CD4-positive, alpha-beta T cell (primary cell): ENCODE results near the gene GDF7. TPM values are rescaled to one million over a fixed set of nuclear protein-coding genes. Genes with fewer than 3 reads are reported as not detected.

Experiments
- ATAC-seq: fragments of 200-7000 bp; cut with Tn5 transposase; one replicate; pipeline ENCODE4 v1.10.0; 2022; ENCODE audit warnings: mild to moderate bottlenecking; ENCODE audit not compliant: poor library complexity
- CTCF ChIA-PET: fragments of 350-600 bp; sonication (Branson Sonifier 250); formaldehyde crosslinking; loops from one replicate; lab custom pipeline; 2021; ENCODE audit warnings: antibody characterized with exemption, inconsistent platforms; lab: Charles Lee
- POLR2A ChIA-PET: fragments of 350-600 bp; sonication (Branson Sonifier 250); formaldehyde crosslinking; loops from one replicate; lab custom pipeline; 2021; ENCODE audit warnings: antibody characterized with exemption, inconsistent platforms; lab: Charles Lee
- DNase-seq, 14 experiments: peaks; one replicate each; pipeline ENCODE4 v3.0.0-alpha.2; 2013 to 2020; ENCODE audit warnings: mixed read lengths in 2 of 14
- H3K27ac ChIP-seq, 2 donors: one replicate each; pipeline versions ENCODE4 v1.5.1 to v1.7.0; 2013; ENCODE audit warnings: low read length in 2 of 2, low read depth in 1 of 2, mild to moderate bottlenecking in 1 of 2
- H3K27me3 ChIP-seq, 2 experiments: 1 replicate in 1 of 2; 2 replicates in 1 of 2; pipeline versions ENCODE4 v1.6.1 to v1.7.0; 2013; ENCODE audit warnings: low read length in 2 of 2, control low read depth in 1 of 2, mild to moderate bottlenecking in 1 of 2, moderate library complexity in 1 of 2; ENCODE audit not compliant: insufficient read depth in 2 of 2, control insufficient read depth in 1 of 2
- H3K36me3 ChIP-seq: one replicate; pipeline ENCODE4 v1.6.1; 2013; ENCODE audit warnings: low read length, control low read depth; ENCODE audit not compliant: insufficient read depth
- H3K4me1 ChIP-seq: one replicate; pipeline ENCODE4 v1.6.1; 2013; ENCODE audit warnings: low read length, control low read depth; ENCODE audit not compliant: insufficient read depth
- H3K4me3 ChIP-seq: one replicate; pipeline ENCODE4 v1.5.1; 2013; ENCODE audit warnings: mild to moderate bottlenecking, low read length, moderate library complexity
- H3K9me3 ChIP-seq, 2 experiments: 1 replicate in 1 of 2; 2 replicates in 1 of 2; pipeline versions ENCODE4 v1.6.1 to v1.7.0; 2013; ENCODE audit warnings: low read length in 2 of 2, mild to moderate bottlenecking in 2 of 2, control low read depth in 1 of 2, moderate library complexity in 1 of 2; ENCODE audit not compliant: control insufficient read depth in 1 of 2, insufficient read depth in 1 of 2
- H3K27ac Mint-ChIP-seq: one replicate; pipeline ENCODE4 v1.8.0; 2020; ENCODE audit warnings: mixed read lengths
- H3K27me3 Mint-ChIP-seq: one replicate; pipeline ENCODE4 v1.8.0; 2021; ENCODE audit warnings: mixed read lengths
- H3K36me3 Mint-ChIP-seq: one replicate; pipeline ENCODE4 v1.8.0; 2021; ENCODE audit warnings: low read depth, mixed read lengths
- H3K4me1 Mint-ChIP-seq: one replicate; pipeline ENCODE4 v1.8.0; 2021; ENCODE audit warnings: low read depth, mixed read lengths
- H3K4me3 Mint-ChIP-seq: one replicate; pipeline ENCODE4 v1.8.0; 2020; ENCODE audit warnings: mild to moderate bottlenecking, mixed read lengths
- H3K9me3 Mint-ChIP-seq: one replicate; pipeline ENCODE4 v1.8.0; 2020; ENCODE audit warnings: mixed read lengths
- intact Hi-C, 2 experiments: fragments of 100-400 bp; cut with DNase I in 1 of 2; cut with micrococcal nuclease in 1 of 2; formaldehyde crosslinking; loops; one replicate each; pipeline versions ENCODE4 v1.15.1 to v1.9.0; 2023 to 2025; cut with DNase I, micrococcal nuclease
- total RNA-seq, 174 experiments: library from RNA in 2 of 174; stranded (reverse) in 2 of 174; gene quantifications; one replicate each; pipeline ENCODE4 v1.2.3 and lab custom pipeline; 2021 to 2026
- TF ChIP-seq, protein P1 (sequence below): fragments of 200-600 bp; IDR thresholded peaks from one replicate; pipeline ENCODE4 v1.8.0; 2022; ENCODE audit warnings: antibody characterized with exemption, mild to moderate bottlenecking

The GDF7 gene
- total RNA-seq, 2 experiments from 2014 or later, result 0.05 to 0.14 TPM

DNA sequence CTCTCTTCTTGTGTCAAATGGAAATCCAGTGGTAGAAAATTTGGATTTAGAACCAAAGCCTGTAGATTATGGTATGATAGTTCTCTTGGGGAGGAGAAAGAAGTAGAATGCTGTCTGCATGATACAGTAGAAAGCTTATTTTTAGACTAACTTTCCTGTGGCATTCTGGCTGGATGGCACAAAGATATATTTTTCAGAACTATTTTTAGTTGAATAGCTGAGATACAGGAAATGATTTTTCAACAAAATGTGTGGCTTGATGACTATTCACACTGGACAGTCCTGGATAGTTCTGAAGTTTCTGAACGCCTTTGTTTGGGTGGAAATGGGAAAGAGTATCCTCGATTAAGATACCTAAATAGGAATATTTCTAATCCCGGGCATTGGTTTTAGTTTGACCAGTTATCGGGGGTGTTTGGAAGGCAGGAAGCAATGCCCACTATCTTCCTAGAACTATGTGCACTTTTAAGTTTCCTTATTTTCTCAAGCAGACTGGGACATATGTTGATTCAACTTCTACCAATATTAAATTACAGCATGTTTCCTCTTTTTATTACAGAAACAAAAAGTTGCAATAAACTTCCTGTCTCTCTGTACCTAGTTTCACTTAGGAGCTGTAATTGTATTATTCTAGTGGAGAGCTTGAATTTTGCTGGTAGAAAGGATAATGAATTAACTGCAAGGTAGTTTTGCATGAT, 32.1 kb downstream of the GDF7 start:
- no peak overlapping the region for H3K27ac ChIP-seq
- no peaks in the 10 kb centered on the region for H3K9me3 Mint-ChIP-seq
- no peak overlapping the region for H3K4me3 Mint-ChIP-seq
- H3K27me3 Mint-ChIP-seq, result no peaks in the 10 kb centered on the region
- H3K27ac Mint-ChIP-seq, result no peak overlapping the region
- H3K36me3 Mint-ChIP-seq, result peaks cover 49% of the 10 kb centered on the region
- no peak for DNase-seq
- peaks cover 29% of the 10 kb centered on the region for H3K36me3 ChIP-seq
- no peaks in the 10 kb centered on the region for H3K9me3 ChIP-seq
- H3K27me3 ChIP-seq, result no peaks in the 10 kb centered on the region
- H3K4me1 Mint-ChIP-seq, result no peaks in the 10 kb centered on the region
- TF ChIP-seq, protein P1, sequence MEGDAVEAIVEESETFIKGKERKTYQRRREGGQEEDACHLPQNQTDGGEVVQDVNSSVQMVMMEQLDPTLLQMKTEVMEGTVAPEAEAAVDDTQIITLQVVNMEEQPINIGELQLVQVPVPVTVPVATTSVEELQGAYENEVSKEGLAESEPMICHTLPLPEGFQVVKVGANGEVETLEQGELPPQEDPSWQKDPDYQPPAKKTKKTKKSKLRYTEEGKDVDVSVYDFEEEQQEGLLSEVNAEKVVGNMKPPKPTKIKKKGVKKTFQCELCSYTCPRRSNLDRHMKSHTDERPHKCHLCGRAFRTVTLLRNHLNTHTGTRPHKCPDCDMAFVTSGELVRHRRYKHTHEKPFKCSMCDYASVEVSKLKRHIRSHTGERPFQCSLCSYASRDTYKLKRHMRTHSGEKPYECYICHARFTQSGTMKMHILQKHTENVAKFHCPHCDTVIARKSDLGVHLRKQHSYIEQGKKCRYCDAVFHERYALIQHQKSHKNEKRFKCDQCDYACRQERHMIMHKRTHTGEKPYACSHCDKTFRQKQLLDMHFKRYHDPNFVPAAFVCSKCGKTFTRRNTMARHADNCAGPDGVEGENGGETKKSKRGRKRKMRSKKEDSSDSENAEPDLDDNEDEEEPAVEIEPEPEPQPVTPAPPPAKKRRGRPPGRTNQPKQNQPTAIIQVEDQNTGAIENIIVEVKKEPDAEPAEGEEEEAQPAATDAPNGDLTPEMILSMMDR, result no peak
- ChIA-PET POLR2A (no interaction called here), CTCF (interaction anchor here (1.4 kb wide), 1 partner anchor 48 kb away, joined by 4 read pairs; the partner anchor contains the start of gene HS1BP3)
- no peak for ATAC-seq
- no peak overlapping the region for H3K4me3 ChIP-seq
- H3K4me1 ChIP-seq, result no peaks in the 10 kb centered on the region
- intact Hi-C loops, result no loop called here

DNA sequence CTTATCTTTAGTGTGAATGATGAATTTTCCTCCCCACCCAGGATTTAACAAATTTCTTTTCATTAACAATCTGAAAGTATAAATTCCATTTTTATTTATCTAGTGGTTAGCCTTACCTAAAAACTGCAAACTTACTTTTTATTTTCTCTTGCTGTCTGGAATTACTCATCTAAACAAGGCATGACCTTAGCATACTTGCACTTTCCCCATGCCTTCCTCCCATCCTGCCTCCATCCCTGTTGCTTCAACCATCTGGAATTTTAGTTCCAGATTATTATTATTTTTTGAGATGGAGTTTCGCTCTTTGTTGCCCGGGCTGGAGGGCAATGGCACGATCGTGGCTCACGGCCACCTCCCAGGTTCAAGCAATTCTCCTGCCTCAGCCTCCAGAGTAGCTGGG, 35.6 kb downstream of the GDF7 start:
- Mint-ChIP-seq H3K27me3 (no peaks in the 10 kb centered on the region), H3K27ac (no peak overlapping the region), H3K36me3 (peaks cover 29% of the 10 kb centered on the region), H3K4me1 (no peaks in the 10 kb centered on the region), H3K9me3 (no peaks in the 10 kb centered on the region), H3K4me3 (no peak overlapping the region)
- POLR2A ChIA-PET, result no interaction called here
- Histone ChIP-seq H3K27me3 (no peaks in the 10 kb centered on the region), H3K4me1 (no peaks in the 10 kb centered on the region), H3K27ac (no peak overlapping the region), H3K36me3 (peaks cover 6% of the 10 kb centered on the region), H3K4me3 (no peak overlapping the region), H3K9me3 (no peaks in the 10 kb centered on the region)
- ATAC-seq (no peak), DNase-seq (no peak)
- intact Hi-C loops, result no loop called here
- TF ChIP-seq, protein P1, result no peak
- CTCF ChIA-PET, result no interaction called here

DNA sequence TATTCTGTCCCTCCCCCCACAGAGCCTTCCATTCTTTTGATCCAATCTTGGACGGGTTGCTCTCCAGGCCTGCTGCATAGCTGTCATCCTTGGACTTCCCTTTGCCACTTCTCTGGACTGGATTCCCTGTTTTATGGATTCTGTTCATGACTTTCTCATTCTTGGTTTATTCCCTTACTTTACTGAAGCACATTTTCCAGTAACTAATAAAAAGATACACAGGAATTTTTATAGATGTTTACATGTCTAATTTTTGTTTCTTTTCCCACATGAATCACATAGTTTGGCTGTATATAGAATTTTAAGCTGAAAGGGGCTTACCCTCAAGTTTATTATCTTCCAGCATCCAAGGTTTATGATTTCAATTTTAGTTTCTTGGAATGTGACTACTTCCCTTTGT, 37.9 kb downstream of the GDF7 start:
- Mint-ChIP-seq H3K36me3 (peaks cover 10% of the 10 kb centered on the region), H3K27me3 (no peaks in the 10 kb centered on the region), H3K4me1 (no peaks in the 10 kb centered on the region), H3K9me3 (no peaks in the 10 kb centered on the region), H3K4me3 (no peak overlapping the region), H3K27ac (no peak overlapping the region)
- Histone ChIP-seq H3K4me1 (no peaks in the 10 kb centered on the region), H3K36me3 (no peaks in the 10 kb centered on the region), H3K4me3 (no peak overlapping the region), H3K27me3 (no peaks in the 10 kb centered on the region), H3K27ac (no peak overlapping the region), H3K9me3 (no peaks in the 10 kb centered on the region)
- POLR2A ChIA-PET, result no interaction called here
- CTCF ChIA-PET, result no interaction called here
- no peak for DNase-seq
- TF ChIP-seq, protein P1, result no peak
- no peak for ATAC-seq
- intact Hi-C loops, result no loop called here
